HepG2 (cell line): ENCODE data around the gene ANAPC5. TPM values are rescaled to one million over a fixed set of nuclear protein-coding genes. Genes with fewer than 3 reads are reported as not detected.

Experiments
- CEBPZ ChIP-seq: IDR thresholded peaks from 2 replicates; pipeline ENCODE4 v1.6.1; 2012; ENCODE audit warnings: low read length, improper control_type of control experiment
- DNMT3B ChIP-seq: conservative IDR thresholded peaks from 2 replicates; pipeline ENCODE4 v1.6.1; 2016; ENCODE audit warnings: missing biosample characterization, control low read depth
- GPBP1L1 ChIP-seq: sonication (generic); formaldehyde crosslinking; IDR thresholded peaks from 2 replicates; pipeline ENCODE4 v1.5.0; 2020; ENCODE audit warnings: mild to moderate bottlenecking, missing genetic modification reagents
- MEF2D ChIP-seq: sonication (generic); formaldehyde crosslinking; IDR thresholded peaks from 2 replicates; pipeline ENCODE4 v1.5.1; 2020; ENCODE audit warnings: mild to moderate bottlenecking, missing genetic modification reagents
- MYC ChIP-seq: sonication (generic); formaldehyde crosslinking; IDR thresholded peaks from 2 replicates; pipeline ENCODE4 v1.9.0; 2021; ENCODE audit warnings: missing genetic modification reagents, borderline replicate concordance
- NFKB2 ChIP-seq: sonication (generic); formaldehyde crosslinking; IDR thresholded peaks from 2 replicates; pipeline ENCODE4 v1.4.0; 2020; ENCODE audit warnings: missing genetic modification reagents, borderline replicate concordance
- PRMT3 ChIP-seq: sonication (generic); formaldehyde crosslinking; IDR thresholded peaks from 2 replicates; pipeline ENCODE4 v1.8.1; 2022; ENCODE audit warnings: low read depth, mild to moderate bottlenecking, moderate library complexity, missing genetic modification reagents, borderline replicate concordance
- SOX6 ChIP-seq, 2 experiments: fragments of 450-650 bp in 1 of 2; sonication (generic) in 1 of 2; formaldehyde crosslinking in 1 of 2; IDR thresholded peaks; 2 replicates each; pipeline versions ENCODE4 v1.4.0 to v1.6.1; 2017 to 2020; ENCODE audit warnings: antibody characterized with exemption in 1 of 2, mild to moderate bottlenecking in 1 of 2, missing genetic modification reagents in 1 of 2
- SYNCRIP ChIP-seq: fragments of 200-400 bp; formaldehyde crosslinking; IDR thresholded peaks from 2 replicates; pipeline ENCODE4 v1.6.1; 2018; ENCODE audit warnings: mild to moderate bottlenecking, low read depth, low read length; ENCODE audit not compliant: insufficient read depth
- TFDP2 ChIP-seq: sonication (generic); formaldehyde crosslinking; IDR thresholded peaks from 2 replicates; pipeline ENCODE4 v1.4.0; 2020; ENCODE audit warnings: missing genetic modification reagents
- ZIK1 ChIP-seq: sonication (generic); formaldehyde crosslinking; IDR thresholded peaks from 2 replicates; pipeline ENCODE4 v1.5.0; 2020; ENCODE audit warnings: mild to moderate bottlenecking, low read depth, missing genetic modification reagents, borderline replicate concordance
- ZMAT3 ChIP-seq: sonication (generic); formaldehyde crosslinking; conservative IDR thresholded peaks from 2 replicates; pipeline ENCODE4 v1.7.0; 2021; ENCODE audit warnings: missing genetic modification reagents
- ZNF142 ChIP-seq: sonication (generic); formaldehyde crosslinking; IDR thresholded peaks from 2 replicates; pipeline ENCODE4 v1.4.0; 2020; ENCODE audit warnings: missing genetic modification reagents
- ZNF205 ChIP-seq: IDR thresholded peaks from 2 replicates; pipeline ENCODE4 v1.6.1; 2018; ENCODE audit warnings: missing biosample characterization, missing genetic modification reagents
- ZNF331 ChIP-seq: sonication (generic); formaldehyde crosslinking; IDR thresholded peaks from 2 replicates; pipeline ENCODE4 v1.4.0; 2020; ENCODE audit warnings: missing genetic modification reagents
- ZNF557 ChIP-seq: sonication (generic); formaldehyde crosslinking; IDR thresholded peaks from 2 replicates; pipeline ENCODE4 v1.4.0; 2020; ENCODE audit warnings: missing genetic modification reagents
- polyA plus RNA-seq, 8 experiments: library from polyadenylated mRNA; depleted of rRNA in 3 of 8; stranded (reverse) in 7 of 8; unstranded in 1 of 8; fragments of >200 nt; fragmentation: Illumina TruSeq in 4 of 8; extraction: Trizol in 4 of 8; gene quantifications; 2 replicates each; pipeline versions ENCODE4 v1.2.1 to v1.2.3, GENCODE V29; 2011 to 2016; ENCODE audit warnings: low read depth in 4 of 8, missing spikeins in 1 of 8, mixed read lengths in 1 of 8; ENCODE audit not compliant: insufficient read depth in 1 of 8
- total RNA-seq, 5 experiments: library from RNA; depleted of rRNA; stranded (reverse); fragments of >200 nt; fragmentation: Illumina TruSeq; extraction: Trizol; gene quantifications; 2 replicates each; pipeline ENCODE4 v1.2.3, GENCODE V29; 2016; ENCODE audit warnings: low read depth in 1 of 5

Gene ANAPC5
- total and polyA plus RNA-seq, 2 of the 13 experiments (the other 11 are each of a cell fraction or from before 2014, with no cell fraction given): 146 to 161 TPM

- no peak for TF ChIP-seq GPBP1L1 (CRISPR knock-in tag)
- peak; percentile 76; the same call in 1 of the 2 replicates for TF ChIP-seq MYC (CRISPR knock-in tag)
- TF ChIP-seq MEF2D (CRISPR knock-in tag): no peak
- peak; percentile 50; the same call in 1 of the 2 replicates for TF ChIP-seq ZMAT3 (CRISPR knock-in tag)
- TF ChIP-seq TFDP2 (CRISPR knock-in tag): peak; percentile 91
- TF ChIP-seq ZIK1 (CRISPR knock-in tag): no peak; the same call in 1 of the 2 replicates
- TF ChIP-seq ZNF331 (CRISPR knock-in tag): no peak; the same call in none of the 2 replicates
- TF ChIP-seq NFKB2 (CRISPR knock-in tag): peak; percentile 69; the same call in 1 of the 2 replicates
- no peak for TF ChIP-seq ZNF142 (CRISPR knock-in tag)
- TF ChIP-seq SYNCRIP: no peak
- TF ChIP-seq SOX6 (IDR thresholded peaks at IDR 0.05): no peak
- TF ChIP-seq SOX6 (CRISPR knock-in tag; IDR thresholded peaks at IDR 0.05): peak; percentile 63; the same call in 1 of the 2 replicates
- TF ChIP-seq ZNF557 (CRISPR knock-in tag): no peak
- peak; percentile 67; the same call in 1 of the 2 replicates for TF ChIP-seq ZNF205 (CRISPR knock-in tag)
- TF ChIP-seq DNMT3B: no peak
- no peak for TF ChIP-seq PRMT3 (CRISPR knock-in tag)
- TF ChIP-seq CEBPZ: no peak
These were observed 47.5 kb upstream of the ANAPC5 start, which contains the start of gene RNF34 (continued) for GRCh38 chr12:121399391-121400331.
